Fibroblast of skin of left quadriceps (primary cell): ENCODE measurements around the gene TP53RK.

Experiments used
- DNase-seq, 2 experiments: peaks; one replicate each; pipeline ENCODE4 v3.0.0-alpha.2; 2013; ENCODE audit warnings: low read depth in 2 of 2

The TP53RK gene

GRCh38 chr20:46689082-46689753, at the start of gene TP53RK:
TP53RK (minus strand) TSS chr20:46689444; CDS start chr20:46689414, 30 bp downstream.
- DNase-seq, result peak; percentile 100

DNA sequence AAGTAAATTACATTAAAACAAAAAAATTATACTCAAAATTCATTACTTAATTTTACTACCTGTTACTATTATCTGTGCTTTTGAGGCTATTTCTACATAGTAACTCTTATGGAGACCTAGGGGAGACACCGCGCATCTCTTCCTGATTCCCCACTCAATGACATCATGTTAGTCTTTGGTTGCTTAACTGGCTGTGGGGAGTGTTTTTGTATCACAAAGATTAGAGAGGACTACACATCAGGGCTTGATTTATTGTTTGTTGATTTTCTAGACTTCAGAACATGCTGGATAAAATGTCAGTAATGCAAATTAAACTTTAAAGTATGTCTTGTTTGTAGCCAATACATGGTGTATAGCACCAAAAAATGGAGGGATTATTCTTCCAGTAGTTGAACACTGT, 46.2 kb upstream of the TP53RK start:
- DNase-seq, result no peak

GRCh38 chr20:46731770-46732169, 42.5 kb upstream of the TP53RK start:
- DNase-seq, result no peak

DNA sequence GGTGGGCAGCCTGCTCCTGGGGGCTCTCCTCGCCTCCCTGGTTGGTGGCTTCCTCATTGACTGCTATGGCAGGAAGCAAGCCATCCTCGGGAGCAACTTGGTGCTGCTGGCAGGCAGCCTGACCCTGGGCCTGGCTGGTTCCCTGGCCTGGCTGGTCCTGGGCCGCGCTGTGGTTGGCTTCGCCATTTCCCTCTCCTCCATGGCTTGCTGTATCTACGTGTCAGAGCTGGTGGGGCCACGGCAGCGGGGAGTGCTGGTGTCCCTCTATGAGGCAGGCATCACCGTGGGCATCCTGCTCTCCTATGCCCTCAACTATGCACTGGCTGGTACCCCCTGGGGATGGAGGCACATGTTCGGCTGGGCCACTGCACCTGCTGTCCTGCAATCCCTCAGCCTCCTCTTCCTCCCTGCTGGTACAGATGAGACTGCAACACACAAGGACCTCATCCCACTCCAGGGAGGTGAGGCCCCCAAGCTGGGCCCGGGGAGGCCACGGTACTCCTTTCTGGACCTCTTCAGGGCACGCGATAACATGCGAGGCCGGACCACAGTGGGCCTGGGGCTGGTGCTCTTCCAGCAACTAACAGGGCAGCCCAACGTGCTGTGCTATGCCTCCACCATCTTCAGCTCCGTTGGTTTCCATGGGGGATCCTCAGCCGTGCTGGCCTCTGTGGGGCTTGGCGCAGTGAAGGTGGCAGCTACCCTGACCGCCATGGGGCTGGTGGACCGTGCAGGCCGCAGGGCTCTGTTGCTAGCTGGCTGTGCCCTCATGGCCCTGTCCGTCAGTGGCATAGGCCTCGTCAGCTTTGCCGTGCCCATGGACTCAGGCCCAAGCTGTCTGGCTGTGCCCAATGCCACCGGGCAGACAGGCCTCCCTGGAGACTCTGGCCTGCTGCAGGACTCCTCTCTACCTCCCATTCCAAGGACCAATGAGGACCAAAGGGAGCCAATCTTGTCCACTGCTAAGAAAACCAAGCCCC, 36.2 kb upstream of the TP53RK start:
- DNase-seq, result no peak

GRCh38 chr20:46724343-46724959, 35.2 kb upstream of the TP53RK start:
- DNase-seq, result no peak

GRCh38 chr20:46723039-46723438, 33.8 kb upstream of the TP53RK start:
- no peak for DNase-seq

DNA sequence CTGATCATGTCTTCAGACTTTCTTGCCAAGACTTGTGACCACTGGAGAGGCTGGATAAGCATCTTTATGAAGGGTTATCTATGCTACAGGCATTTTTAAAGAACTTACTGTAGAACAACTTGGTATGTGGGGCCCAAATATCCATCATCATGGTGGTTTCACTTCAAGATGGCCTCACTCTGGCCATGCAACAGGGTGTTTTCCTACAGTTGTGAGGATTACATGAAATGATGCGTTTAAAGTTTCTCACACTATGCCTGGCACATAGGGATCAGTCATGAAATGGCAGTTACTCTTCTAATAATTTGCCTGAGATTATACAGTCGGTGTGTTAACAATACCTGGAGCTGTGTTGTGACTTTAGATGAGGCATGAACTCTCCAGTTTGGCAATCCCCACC, 33.2 kb upstream of the TP53RK start:
- DNase-seq, result no peak

DNA sequence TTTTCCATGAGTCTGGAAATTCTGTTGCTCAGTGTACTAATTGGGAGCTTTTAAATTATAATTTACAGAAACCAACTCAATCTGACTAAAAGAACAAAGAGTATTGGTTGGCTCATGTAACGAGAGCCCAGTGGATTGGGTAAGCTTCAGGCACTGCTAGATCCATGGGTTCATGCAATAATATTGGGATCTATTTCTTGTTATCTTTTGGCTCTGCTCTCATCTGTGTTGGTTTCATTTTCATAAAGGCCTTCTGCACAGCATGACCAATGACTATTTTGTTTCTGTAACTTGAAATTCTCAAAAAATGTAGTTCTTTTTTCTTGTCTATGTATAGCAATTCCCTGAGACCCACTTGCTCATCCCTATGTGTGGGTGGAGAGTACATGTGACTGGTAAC, 32.2 kb upstream of the TP53RK start:
- no peak for DNase-seq

GRCh38 chr20:46720776-46721425, 31.7 kb upstream of the TP53RK start:
- DNase-seq, result no peak

- DNase-seq, result no peak
Measured at GRCh38 chr20:46720019-46720418, 30.8 kb upstream of the TP53RK start.

GRCh38 chr20:46717818-46718541, 28.7 kb upstream of the TP53RK start:
- DNase-seq, result no peak

GRCh38 chr20:46715292-46715756, 26.1 kb upstream of the TP53RK start:
- peak; percentile 83 to 86 for DNase-seq

DNA sequence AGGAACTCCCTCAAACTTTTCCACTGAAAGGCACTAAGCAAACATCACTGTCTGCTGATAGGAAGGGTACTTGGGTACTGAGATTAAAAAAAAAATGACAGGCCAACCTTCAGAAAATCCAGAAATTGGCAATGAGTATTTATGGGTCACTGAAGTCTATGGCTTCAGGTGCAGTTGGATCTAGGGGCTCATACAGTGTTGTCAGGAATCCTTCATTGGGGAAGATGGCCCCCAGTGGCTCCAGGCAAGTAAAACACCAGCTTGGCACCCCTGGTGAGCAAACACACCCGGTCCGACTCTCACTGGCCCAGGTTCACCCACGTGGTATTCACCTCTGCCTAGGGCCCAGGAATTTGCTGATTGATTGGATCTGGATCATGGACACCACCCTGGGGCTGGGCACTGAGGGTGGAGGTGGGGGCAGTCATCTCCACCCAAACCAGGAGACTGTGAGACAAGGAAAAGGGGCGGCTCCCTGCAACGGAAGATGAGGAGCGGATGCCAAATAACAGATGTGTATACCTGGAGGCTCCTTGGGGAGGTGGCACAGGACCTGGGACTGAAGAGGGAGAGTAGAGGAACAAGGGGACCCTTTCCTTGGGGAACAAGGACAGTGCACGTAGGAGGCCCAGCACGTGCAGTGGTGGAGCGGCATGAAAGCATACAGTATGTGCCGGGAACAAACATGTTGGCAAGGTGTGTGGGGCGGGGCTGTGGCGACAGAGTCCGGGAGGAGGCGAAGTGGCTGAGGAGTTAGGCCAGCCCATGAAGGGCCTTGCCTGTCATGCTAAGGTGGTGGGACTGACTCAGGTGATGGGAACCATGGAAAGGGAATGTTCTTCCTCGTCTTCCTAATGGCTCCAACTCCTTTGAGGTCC, 25.0 kb upstream of the TP53RK start:
- DNase-seq, result no peak

GRCh38 chr20:46712056-46712636, 22.9 kb upstream of the TP53RK start:
- no peak for DNase-seq

DNA sequence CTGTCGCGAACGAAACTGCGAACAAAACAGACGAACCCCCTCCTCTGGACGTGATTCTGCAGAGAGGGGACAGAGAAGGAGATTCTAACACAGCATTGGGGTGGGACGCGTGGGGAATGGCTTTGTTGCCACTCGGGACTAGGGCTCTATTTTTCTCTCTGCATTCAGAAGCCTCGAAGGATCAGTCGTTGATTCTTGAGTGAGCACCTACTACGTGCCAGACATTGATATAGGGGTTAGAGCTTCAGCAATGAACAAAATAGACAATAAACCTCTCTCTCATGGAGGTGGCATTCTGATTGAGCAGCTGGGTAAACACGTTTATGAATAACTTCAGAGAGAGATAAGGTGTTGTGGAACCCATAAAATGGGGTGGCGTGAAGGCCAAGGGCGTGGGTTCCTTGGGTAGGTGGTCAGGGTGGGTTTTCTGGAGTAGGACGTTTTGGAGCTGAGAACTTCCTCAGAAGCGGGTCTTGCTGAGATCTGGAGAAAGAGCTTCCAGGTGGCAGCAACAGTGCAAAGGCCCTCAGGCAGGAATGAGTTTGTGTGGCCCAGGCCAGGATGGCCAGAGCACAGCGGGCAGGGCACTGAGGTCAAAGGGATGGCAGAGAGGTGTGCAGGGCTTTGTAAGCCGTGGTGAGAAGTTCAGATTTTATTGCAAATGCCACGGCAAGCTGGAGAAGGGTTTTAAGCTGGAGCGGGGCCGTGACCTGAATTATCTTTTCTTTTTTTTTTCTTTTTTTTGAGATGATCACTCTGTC, 21.1 kb upstream of the TP53RK start:
- no peak for DNase-seq

GRCh38 chr20:46709459-46710152, 20.4 kb upstream of the TP53RK start, which contains the start of gene SLC2A10:
SLC2A10 (plus strand) TSS chr20:46709649; CDS start chr20:46709737, 88 bp downstream.
- DNase-seq, result no peak

DNA sequence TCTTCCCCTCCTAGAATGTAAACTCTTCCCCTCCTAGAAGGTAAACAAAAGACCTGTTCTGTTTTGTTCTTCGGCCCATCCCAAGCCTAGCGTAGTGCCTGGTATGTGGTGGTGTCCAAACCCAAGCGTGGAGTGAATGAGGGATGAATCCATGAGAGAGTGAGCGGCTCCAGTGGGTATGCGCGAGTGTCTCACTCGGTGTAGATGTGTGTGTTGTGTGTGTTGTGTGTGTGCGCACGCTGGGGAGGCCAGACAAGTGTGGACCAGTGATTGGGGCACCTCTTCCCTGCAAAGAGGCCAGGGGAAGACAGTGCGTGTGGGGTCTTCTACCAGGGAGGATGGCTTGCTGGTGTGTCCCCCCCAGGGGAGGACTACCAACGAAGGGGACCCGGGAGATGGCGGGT, 19.8 kb upstream of the TP53RK start:
- no peak for DNase-seq

GRCh38 chr20:46708172-46708860, 19.1 kb upstream of the TP53RK start:
- no peak for DNase-seq
